Peyer's patch (tissue), 4 donors: Measurements from ENCODE around the gene PRELP.

Experiments
- POLR2A ChIP-seq, 2 donors: fragments of 450-650 bp; IDR thresholded peaks; one replicate each; pipeline ENCODE4 v1.5.1; 2017; ENCODE audit warnings: antibody characterized with exemption in 2 of 2, mild to moderate bottlenecking in 2 of 2, moderate library complexity in 2 of 2
- TF ChIP-seq, protein P1 (sequence below), 6 experiments: fragments of 450-650 bp in 4 of 6; fragments of 200-600 bp in 2 of 6; sonication (generic) in 1 of 6; IDR thresholded peaks; one replicate each; pipeline ENCODE4 v1.5.1; 2017 to 2019; ENCODE audit warnings: antibody characterized with exemption in 6 of 6, mild to moderate bottlenecking in 3 of 6, moderate library complexity in 1 of 6

- TF ChIP-seq, protein P1, sequence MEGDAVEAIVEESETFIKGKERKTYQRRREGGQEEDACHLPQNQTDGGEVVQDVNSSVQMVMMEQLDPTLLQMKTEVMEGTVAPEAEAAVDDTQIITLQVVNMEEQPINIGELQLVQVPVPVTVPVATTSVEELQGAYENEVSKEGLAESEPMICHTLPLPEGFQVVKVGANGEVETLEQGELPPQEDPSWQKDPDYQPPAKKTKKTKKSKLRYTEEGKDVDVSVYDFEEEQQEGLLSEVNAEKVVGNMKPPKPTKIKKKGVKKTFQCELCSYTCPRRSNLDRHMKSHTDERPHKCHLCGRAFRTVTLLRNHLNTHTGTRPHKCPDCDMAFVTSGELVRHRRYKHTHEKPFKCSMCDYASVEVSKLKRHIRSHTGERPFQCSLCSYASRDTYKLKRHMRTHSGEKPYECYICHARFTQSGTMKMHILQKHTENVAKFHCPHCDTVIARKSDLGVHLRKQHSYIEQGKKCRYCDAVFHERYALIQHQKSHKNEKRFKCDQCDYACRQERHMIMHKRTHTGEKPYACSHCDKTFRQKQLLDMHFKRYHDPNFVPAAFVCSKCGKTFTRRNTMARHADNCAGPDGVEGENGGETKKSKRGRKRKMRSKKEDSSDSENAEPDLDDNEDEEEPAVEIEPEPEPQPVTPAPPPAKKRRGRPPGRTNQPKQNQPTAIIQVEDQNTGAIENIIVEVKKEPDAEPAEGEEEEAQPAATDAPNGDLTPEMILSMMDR (IDR thresholded peaks at IDR 0.05): no peak
- TF ChIP-seq POLR2A (IDR thresholded peaks at IDR 0.05): no peak
These were observed 64.4 kb downstream of the PRELP start for GRCh38 chr1:203539831-203540546.
